ENCODE results near the gene NCR3LG1.

DNA sequence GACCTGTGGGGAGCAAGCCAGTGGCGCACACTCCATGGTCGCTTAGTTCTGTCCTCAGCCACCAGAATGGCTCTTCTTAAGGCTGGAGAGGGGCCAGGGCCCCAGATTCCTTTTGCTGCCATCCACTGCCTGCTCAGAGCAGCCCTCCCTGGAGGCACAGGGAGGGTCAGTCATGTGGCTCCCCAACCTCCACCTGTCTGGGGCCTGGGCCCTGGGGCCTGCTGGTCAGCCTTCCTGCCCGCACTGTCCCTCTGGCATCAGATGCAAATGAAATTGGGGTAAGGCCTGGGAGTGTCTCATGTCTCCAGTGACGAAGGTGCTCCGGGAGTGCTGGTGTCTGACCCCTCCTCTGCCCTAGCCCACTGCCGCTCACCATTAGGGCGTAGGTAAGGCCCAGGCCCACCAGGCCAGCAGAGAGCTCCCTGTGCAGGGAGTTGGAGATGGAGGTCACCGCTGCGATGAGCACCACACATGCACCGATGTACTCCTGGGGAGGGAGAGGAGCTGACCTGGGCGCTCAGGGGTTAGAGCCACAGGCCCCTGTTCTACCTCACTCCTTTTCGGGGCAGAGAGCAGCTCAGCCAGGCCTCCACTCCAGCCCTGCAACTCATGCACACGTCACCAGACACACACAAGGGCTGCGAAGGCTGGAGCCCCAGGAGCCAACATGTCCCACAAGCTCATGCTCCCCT lies 45.9 kb downstream of the NCR3LG1 start:
- no peak for TF ChIP-seq CTCF (conservative IDR thresholded peaks at IDR 0.05; ENCODE audit: low read depth, low read length)
- TF ChIP-seq POLR2A (IDR thresholded peaks at IDR 0.05; ENCODE audit: low read depth, low read length): no peak
- no peak for TF ChIP-seq RFX5 (IDR thresholded peaks at IDR 0.05; ENCODE audit: low read depth, low read length)
- TF ChIP-seq USF2 (IDR thresholded peaks at IDR 0.05; ENCODE audit: low read depth, low read length): no peak
